ENCODE measurements around the gene PHACTR3. TPM values are rescaled to one million over a fixed set of nuclear protein-coding genes. Genes with fewer than 3 reads are reported as not detected.

Gene PHACTR3
- total and polyA plus RNA-seq, 2 of the 8 experiments (the other 6 are each of a cell fraction or from before 2014, with no cell fraction given) = 0.05 to 0.13 TPM

GRCh38 chr20:59648466-59649070 lies 44.2 kb downstream of the PHACTR3 start:
- no peak overlapping the region for H3K27ac ChIP-seq (ENCODE audit: low read depth, low read length)
- DNase-seq (ENCODE audit: low read depth in 1 of 2, low spot score in 2 of 2) = no peak
- H2BK120ac ChIP-seq (replicated peaks; ENCODE audit: low read depth, low read length) = no peak overlapping the region
- no peak overlapping the region for H3K4me2 ChIP-seq (ENCODE audit: insufficient read depth in 1 of 2, low read depth in 2 of 2, low read length in 2 of 2)
- H3K14ac ChIP-seq (ENCODE audit: insufficient read length) = no peak overlapping the region
- no peak overlapping the region for H2AK5ac ChIP-seq (ENCODE audit: low read depth, low read length)
- H3K18ac ChIP-seq (ENCODE audit: extremely low read depth, low read length) = no peak overlapping the region
- H3K9me3 ChIP-seq (ENCODE audit: insufficient read depth in 2 of 2, low read depth in 1 of 2, low read length in 1 of 2) = peaks cover 76 to 84% of the 10 kb centered on the region in 2 experiments
- H4K5ac ChIP-seq (ENCODE audit: insufficient read length, low read depth, low read length) = no peak overlapping the region
- no peaks in the 10 kb centered on the region for H4K20me1 ChIP-seq (replicated peaks in 1 of 2; ENCODE audit: control insufficient read depth in 1 of 2, insufficient read depth in 2 of 2, low read length in 2 of 2)
- H2BK5ac ChIP-seq (ENCODE audit: low read depth, low read length) = no peak overlapping the region
- no peak overlapping the region for H2AFZ ChIP-seq (ENCODE audit: low read length)
- H3K56ac ChIP-seq (replicated peaks; ENCODE audit: insufficient read length, low read depth, low read length) = no peak overlapping the region
- H3K4ac ChIP-seq (replicated peaks; ENCODE audit: insufficient read length, low read depth, low read length) = no peak overlapping the region
- no peak overlapping the region for H3K23ac ChIP-seq (ENCODE audit: insufficient read length)
- FAIRE-seq = no peak
- H3K36me3 ChIP-seq (ENCODE audit: control insufficient read depth in 2 of 4, insufficient read depth in 4 of 4, low read length in 3 of 4) = no peaks in the 10 kb centered on the region
- H4K91ac ChIP-seq (replicated peaks; ENCODE audit: insufficient read length, low read length) = no peak overlapping the region
- ChIA-PET POLR2A (ENCODE audit: partially characterized antibody) (no interaction called here), CTCF (ENCODE audit: partially characterized antibody) (no interaction called here)
- no peak overlapping the region for H3K9ac ChIP-seq (replicated peaks in 1 of 4; ENCODE audit: extremely low read depth in 1 of 4, low read depth in 3 of 4, low read length in 3 of 4)
- H4K8ac ChIP-seq (ENCODE audit: extremely low read depth, insufficient read depth, low read length) = no peak overlapping the region
- H3K4me3 ChIP-seq (ENCODE audit: extremely low read depth in 1 of 4, insufficient read depth in 2 of 4, low read depth in 3 of 4, low read length in 4 of 4) = no peak overlapping the region
- no peaks in the 10 kb centered on the region for H3K4me1 ChIP-seq (replicated peaks in 1 of 4; ENCODE audit: control insufficient read depth in 3 of 4, insufficient read depth in 4 of 4, low read length in 3 of 4)
- no peaks in the 10 kb centered on the region for H3K27me3 ChIP-seq (replicated peaks in 1 of 4; ENCODE audit: control insufficient read depth in 3 of 4, extremely low read depth in 1 of 4, insufficient read depth in 3 of 4, low read length in 3 of 4)
- no peaks in the 10 kb centered on the region for H3K23me2 ChIP-seq (ENCODE audit: low read depth, low read length)
- no peak overlapping the region for H2BK20ac ChIP-seq (ENCODE audit: low read length)
- H3K79me2 ChIP-seq (ENCODE audit: control insufficient read depth in 1 of 2, insufficient read depth in 2 of 2, low read length in 2 of 2) = no peaks in the 10 kb centered on the region
- WGBS, 2 experiments (ENCODE audit: extremely low coverage in 1 of 2, insufficient coverage in 1 of 2, insufficient read length in 1 of 2, insufficient replicate concordance in 2 of 2, low coverage in 1 of 2, low lambda C conversion rate in 2 of 2, missing lambda C conversion rate in 1 of 2) = 83% methylated on average over 7 of the region's 7 CpGs; no CpG with 5 or more reads in 1 of the 2 experiments
- no peaks in the 10 kb centered on the region for H3K79me1 ChIP-seq (ENCODE audit: low read depth, low read length)
- no peak overlapping the region for H2BK15ac ChIP-seq (ENCODE audit: low read length)
- no peak overlapping the region for H2BK12ac ChIP-seq (ENCODE audit: low read depth, low read length)
- TF ChIP-seq YY1 (IDR thresholded peaks at IDR 0.05; ENCODE audit: low read depth, low read length) (no peak), EZH2 (IDR thresholded peaks at IDR 0.05; ENCODE audit: low read depth, low read length, severe bottlenecking) (no peak), MAX (IDR thresholded peaks at IDR 0.05) (no peak), CTBP2 (IDR thresholded peaks at IDR 0.05; ENCODE audit: borderline replicate concordance, insufficient read depth, insufficient read length, low read length) (no peak), TCF12 (IDR thresholded peaks at IDR 0.05; ENCODE audit: low read depth, low read length) (no peak), BRCA1 (IDR thresholded peaks at IDR 0.05; ENCODE audit: low read depth, low read length) (no peak), JUND (IDR thresholded peaks at IDR 0.05; ENCODE audit: low read length) (no peak), MAFK (IDR thresholded peaks at IDR 0.05; ENCODE audit: low read depth, low read length) (no peak), RFX5 (IDR thresholded peaks at IDR 0.05; ENCODE audit: borderline replicate concordance, low read depth, low read length) (no peak), USF2 (IDR thresholded peaks at IDR 0.05; ENCODE audit: low read length) (no peak), TBP (IDR thresholded peaks at IDR 0.05; ENCODE audit: low read depth, low read length) (no peak), CHD1 (IDR thresholded peaks at IDR 0.05; ENCODE audit: low read depth, low read length) (no peak), PHF8 (conservative IDR thresholded peaks at IDR 0.05; ENCODE audit: low read depth, low read length) (no peak)
